Epithelial cell of esophagus (primary cell): Measurements from ENCODE around the gene APH1B.
A peak's percentile ranks its signal among the peaks of the same experiment; 100 is the strongest.

ENCODE experiments used
- DNase-seq: peaks from one replicate; pipeline ENCODE4 v3.0.0; 2010; ENCODE audit warnings: low read depth
- H3K4me3 ChIP-seq: 2 replicates; pipeline ENCODE4 v1.5.1; 2011; ENCODE audit warnings: mild to moderate bottlenecking, low read length, control low read depth
- CTCF ChIP-seq: IDR thresholded peaks from 2 replicates; pipeline ENCODE4 v1.5.1; 2011; ENCODE audit warnings: low read depth, mild to moderate bottlenecking, low read length, control low read depth, inconsistent platforms; ENCODE audit not compliant: insufficient read depth; ENCODE audit errors: missing control alignments

APH1B gene

DNA sequence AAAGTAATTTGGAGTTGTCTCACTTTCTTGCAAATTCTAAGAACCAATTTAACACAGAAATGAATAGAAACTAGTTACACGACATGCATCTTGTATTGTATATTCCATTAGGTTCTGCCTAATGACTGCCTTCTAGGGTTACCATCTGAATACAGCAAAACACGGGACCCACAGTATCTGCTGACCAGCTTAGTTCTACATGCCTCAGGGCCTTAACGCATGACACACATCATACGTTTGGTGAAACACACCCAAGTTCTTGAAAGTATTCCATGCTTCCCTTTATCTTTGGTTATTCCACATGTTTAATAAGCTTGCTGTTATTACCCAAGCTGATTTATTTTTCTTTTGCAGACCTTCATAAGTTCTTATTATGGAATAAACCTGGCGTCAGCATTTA is 27.9 kb downstream of the APH1B start:
- peak; percentile 35 for DNase-seq
- H3K4me3 ChIP-seq: no peak overlapping the region
- TF ChIP-seq CTCF: no peak

GRCh38 chr15:63306492-63307073 is 29.2 kb downstream of the APH1B start:
- no peak for DNase-seq
- no peak for TF ChIP-seq CTCF
- no peak overlapping the region for H3K4me3 ChIP-seq

DNA sequence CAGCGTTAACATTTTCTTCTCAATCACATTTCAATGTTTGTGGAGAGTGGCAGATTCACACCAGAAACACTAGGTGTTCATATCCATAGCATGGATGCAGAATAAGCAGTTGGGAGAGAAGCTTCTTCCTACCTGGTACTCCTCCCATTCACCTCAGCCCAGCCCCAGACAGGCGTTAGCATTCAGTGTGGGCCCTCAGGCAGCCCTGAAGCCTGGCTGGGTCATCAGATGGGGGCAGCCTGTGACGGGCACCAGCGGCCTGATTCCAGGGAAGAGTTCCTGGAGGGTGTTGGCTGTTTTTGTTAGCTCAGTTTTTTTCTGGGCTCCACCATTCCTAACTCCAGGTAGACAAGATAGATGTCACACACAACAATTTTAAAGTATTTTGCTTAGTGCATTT is 31.1 kb downstream of the APH1B start:
- H3K4me3 ChIP-seq: no peak overlapping the region
- no peak for DNase-seq
- TF ChIP-seq CTCF: no peak

DNA sequence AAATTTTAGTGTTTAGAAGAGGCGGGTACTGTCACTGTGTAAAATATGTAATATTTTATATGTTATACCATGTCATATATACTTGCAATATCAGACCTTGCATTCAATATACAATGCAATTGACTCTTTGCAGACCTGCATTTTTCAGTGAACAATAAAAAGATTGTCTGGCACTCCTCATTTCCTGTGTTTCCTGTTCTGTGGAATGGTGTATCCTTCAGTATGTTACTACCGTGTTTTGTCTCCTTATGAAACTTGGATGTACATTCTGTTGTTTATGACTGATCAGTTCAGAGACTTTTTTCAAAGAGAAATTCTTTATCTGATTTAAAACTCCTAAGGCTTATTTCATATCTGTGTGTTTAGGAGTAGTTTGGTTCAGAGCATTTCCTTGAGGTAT is 31.5 kb downstream of the APH1B start:
- H3K4me3 ChIP-seq: no peak overlapping the region
- no peak for TF ChIP-seq CTCF
- DNase-seq: peak; percentile 26

DNA sequence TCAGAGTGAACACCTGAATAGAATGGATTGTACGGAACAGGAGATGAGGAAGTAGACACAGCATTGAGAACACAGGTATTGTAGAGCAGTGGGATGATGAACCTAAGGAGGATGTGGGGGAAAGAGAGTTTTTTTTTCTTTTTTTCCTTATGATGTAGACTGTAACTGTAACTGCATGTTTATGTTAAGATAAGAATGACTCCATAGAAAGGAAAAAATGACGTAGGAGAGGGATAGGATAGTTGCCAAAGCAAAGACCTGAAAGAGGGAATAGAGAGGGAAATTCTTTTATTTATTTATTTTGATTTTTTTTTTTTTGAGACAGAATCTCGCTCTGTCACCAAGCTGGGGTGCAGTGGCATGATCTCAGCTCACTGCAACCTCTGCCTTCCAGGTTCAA is 33.2 kb downstream of the APH1B start:
- H3K4me3 ChIP-seq: no peak overlapping the region
- no peak for DNase-seq
- TF ChIP-seq CTCF: no peak

DNA sequence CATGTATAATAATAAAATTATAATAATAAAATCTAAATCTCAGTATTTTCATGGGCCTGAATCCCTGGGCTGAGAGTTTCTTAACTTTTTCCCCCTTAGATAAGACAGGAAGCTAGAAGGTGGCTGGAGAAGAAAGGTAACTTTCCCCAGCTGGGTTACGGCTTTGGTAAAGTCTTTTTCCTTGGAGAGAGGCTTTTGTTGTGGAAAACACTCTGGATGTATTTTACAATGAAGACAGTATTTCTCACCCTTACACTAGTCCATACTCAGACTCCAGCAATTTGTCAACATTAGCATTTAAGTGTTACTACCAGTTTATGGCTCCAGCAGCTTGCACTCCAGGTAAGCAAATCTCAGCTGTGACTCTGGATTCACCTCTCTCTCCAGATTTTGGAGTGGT is 34.9 kb downstream of the APH1B start:
- no peak overlapping the region for H3K4me3 ChIP-seq
- DNase-seq: no peak
- TF ChIP-seq CTCF: no peak

DNA sequence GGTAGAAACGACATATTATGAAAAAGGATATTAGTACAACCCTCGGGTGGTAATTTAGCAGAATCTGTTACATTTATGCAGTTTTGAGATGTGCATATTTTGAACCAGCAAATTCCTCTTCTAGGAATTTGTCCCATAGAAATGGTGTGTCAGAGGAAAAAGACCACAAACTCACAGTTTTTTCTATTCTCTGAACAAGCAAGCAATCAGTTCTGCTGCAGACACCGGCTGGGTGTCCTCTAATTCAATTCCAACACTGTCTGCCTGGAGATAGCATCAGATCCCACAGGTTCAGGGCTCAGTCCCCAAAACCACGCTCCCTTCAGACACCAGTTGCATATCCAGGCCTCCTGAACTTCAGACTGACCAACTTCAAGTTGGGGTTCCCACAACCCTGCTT is 36.4 kb downstream of the APH1B start:
- H3K4me3 ChIP-seq: no peak overlapping the region
- no peak for TF ChIP-seq CTCF
- no peak for DNase-seq
